ENCODE measurements around the gene LAMC3. TPM values are rescaled to one million over a fixed set of nuclear protein-coding genes. Genes with fewer than 3 reads are reported as not detected.

LAMC3 gene
- total RNA-seq, 1 donor from 2014 or later = 0.03 TPM

GRCh38 chr9:131035548-131035947 is 26.6 kb downstream of the LAMC3 start:
- ATAC-seq (ENCODE audit: poor library complexity) = no peak
- intact Hi-C loops (cut with DNase I) = no loop called here
- DNase-seq = no peak

- ATAC-seq (ENCODE audit: poor library complexity) = no peak
Observed at GRCh38 chr9:131036071-131036470, 27.1 kb downstream of the LAMC3 start.

DNA sequence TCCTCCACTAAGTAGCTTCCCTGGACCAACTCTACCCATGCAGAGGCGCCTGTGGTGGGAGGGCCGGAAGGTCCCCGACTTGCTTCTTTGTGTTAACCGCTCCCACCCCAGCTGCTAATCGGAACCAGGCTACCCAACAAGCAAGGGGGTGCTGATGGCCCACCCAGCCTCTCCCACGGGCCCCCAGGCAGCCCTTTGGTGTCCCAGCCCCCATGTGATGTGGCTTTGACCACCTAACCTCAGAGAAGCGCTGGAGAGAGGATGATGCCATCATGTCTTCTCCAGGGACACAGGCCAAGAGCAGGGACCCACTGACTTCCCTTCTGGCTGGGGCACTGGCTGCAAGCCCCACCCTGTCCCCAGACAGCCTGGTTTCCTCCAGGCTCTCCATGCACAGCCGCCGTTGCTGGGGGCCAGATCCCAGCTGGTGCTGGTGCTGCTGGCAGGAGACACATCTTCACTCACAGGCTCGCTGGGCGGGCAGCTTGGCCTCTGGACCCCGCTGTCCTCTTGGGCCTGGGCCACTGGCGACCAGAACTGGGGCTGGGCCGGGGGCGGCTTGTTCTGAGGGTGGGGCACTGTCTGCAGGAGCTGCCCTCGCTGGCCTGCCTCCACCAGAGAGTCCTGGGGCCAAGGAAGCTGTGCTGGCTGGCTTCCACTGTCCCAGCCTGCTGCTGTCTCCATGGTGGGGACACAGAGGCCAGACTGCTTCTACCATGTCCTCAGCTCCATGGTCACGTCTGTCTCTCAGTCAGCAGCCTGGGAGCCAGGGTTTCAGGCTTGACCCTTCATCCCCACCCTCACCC is 27.8 kb downstream of the LAMC3 start:
- DNase-seq = peak; percentile 63
- peak; percentile 77 for ATAC-seq (ENCODE audit: poor library complexity)
- intact Hi-C loops (cut with DNase I) = no loop called here

More at GRCh38 chr9:131036071-131036470, 27.1 kb downstream of the LAMC3 start:
- intact Hi-C loops (cut with DNase I) = no loop called here
- DNase-seq = no peak

- DNase-seq = no peak
- ATAC-seq (ENCODE audit: poor library complexity) = peak; percentile 51
- intact Hi-C loops (cut with DNase I) = no loop called here
Observed at GRCh38 chr9:131037335-131038255, 28.6 kb downstream of the LAMC3 start.

DNA sequence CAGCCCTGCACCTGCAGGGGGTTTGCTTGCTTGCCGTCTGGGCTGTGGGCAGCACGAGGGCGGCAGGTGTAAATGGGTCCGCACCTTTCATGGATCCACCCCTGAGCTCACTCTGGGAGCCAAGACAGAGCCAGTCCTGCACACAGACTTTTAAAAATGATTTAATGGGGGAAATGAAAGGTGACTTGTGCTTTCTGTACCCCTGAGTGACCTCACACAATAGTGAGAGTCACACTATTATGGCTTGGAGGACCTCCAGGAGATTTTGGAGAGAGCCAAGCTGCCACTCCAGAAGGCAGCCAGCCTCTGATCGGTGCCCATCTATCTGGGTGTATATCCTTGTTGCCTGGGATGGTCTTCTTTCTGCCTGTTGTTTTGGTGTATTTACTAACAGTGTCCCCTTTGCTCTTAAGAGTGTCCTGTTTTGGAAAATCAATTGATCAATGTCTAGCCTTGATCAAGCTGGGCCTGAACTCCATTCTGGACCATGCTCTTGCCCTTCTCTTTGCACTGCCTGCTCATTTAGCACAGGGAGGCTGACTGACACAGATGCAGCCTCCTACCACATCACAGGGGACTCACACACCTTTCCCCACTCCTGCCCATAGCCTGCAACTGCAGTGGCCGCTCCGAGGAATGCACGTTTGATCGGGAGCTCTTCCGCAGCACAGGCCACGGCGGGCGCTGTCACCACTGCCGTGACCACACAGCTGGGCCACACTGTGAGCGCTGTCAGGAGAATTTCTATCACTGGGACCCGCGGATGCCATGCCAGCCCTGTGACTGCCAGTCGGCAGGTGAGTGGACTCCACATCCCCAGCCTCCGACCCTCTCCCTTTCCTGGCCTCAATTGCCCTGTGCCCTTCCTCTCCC is 29.5 kb downstream of the LAMC3 start:
- intact Hi-C loops (cut with DNase I) = no loop called here
- peak; percentile 23 for ATAC-seq (ENCODE audit: poor library complexity)
- no peak for DNase-seq

GRCh38 chr9:131039129-131039954 is 30.4 kb downstream of the LAMC3 start:
- intact Hi-C loops (cut with DNase I) = no loop called here
- DNase-seq (no peak), ATAC-seq (ENCODE audit: poor library complexity) (no peak)

GRCh38 chr9:131042666-131043065 is 33.7 kb downstream of the LAMC3 start:
- no peak for ATAC-seq (ENCODE audit: poor library complexity)
- intact Hi-C loops (cut with DNase I) = loop anchor here (10.0 kb wide), 2 partner anchors 98 to 338 kb away; no protein-coding TSS in a partner anchor
- no peak for DNase-seq

DNA sequence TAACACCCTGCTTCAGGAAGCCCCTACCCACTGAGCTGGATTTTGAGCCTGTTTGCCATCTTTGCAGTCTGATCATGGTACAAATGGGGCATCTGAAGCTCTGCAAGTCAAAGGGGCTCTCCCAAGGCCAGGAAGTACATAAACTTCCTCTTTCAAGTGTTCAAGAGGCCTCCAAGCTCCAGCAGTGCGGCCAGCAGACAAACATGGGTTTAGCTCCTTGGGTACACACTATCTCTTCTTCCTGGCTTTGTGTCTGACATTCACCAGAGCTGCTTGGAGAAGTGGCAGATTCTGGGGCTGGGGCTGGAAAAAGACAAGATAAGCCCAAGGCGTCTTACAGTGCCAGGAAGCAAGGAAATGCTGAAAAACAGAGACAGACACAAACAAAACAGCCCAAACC is 34.1 kb downstream of the LAMC3 start:
- intact Hi-C loops (cut with DNase I) = loop anchor here (10.0 kb wide), 2 partner anchors 98 to 338 kb away; no protein-coding TSS in a partner anchor
- ATAC-seq (ENCODE audit: poor library complexity) (no peak), DNase-seq (no peak)

GRCh38 chr9:131043646-131044045 is 34.7 kb downstream of the LAMC3 start:
- no peak for ATAC-seq (ENCODE audit: poor library complexity)
- DNase-seq = no peak
- intact Hi-C loops (cut with DNase I) = loop anchor here (10.0 kb wide), 2 partner anchors 99 to 339 kb away; no protein-coding TSS in a partner anchor

- DNase-seq (no peak), ATAC-seq (ENCODE audit: poor library complexity) (no peak)
- intact Hi-C loops (cut with DNase I) = loop anchor here (10.0 kb wide), 2 partner anchors 101 to 341 kb away; no protein-coding TSS in a partner anchor
Observed at GRCh38 chr9:131045300-131046092, 36.5 kb downstream of the LAMC3 start.

- ATAC-seq (ENCODE audit: poor library complexity) (no peak), DNase-seq (no peak)
- intact Hi-C loops (cut with DNase I) = loop anchor here (10.0 kb wide), 2 partner anchors 101 to 341 kb away; no protein-coding TSS in a partner anchor
Observed at GRCh38 chr9:131046093-131046380, 37.1 kb downstream of the LAMC3 start.

GRCh38 chr9:131046581-131047202 is 37.7 kb downstream of the LAMC3 start:
- peak; percentile 80 for DNase-seq
- peak; percentile 92 for ATAC-seq (ENCODE audit: poor library complexity)
- intact Hi-C loops (cut with DNase I) = loop anchor here (10.0 kb wide), 2 partner anchors 102 to 342 kb away; no protein-coding TSS in a partner anchor

- intact Hi-C loops (cut with DNase I) = loop anchor here (10.0 kb wide), 2 partner anchors 104 to 344 kb away; no protein-coding TSS in a partner anchor
- DNase-seq (no peak), ATAC-seq (ENCODE audit: poor library complexity) (no peak)
Observed at GRCh38 chr9:131048332-131048731, 39.4 kb downstream of the LAMC3 start.

DNA sequence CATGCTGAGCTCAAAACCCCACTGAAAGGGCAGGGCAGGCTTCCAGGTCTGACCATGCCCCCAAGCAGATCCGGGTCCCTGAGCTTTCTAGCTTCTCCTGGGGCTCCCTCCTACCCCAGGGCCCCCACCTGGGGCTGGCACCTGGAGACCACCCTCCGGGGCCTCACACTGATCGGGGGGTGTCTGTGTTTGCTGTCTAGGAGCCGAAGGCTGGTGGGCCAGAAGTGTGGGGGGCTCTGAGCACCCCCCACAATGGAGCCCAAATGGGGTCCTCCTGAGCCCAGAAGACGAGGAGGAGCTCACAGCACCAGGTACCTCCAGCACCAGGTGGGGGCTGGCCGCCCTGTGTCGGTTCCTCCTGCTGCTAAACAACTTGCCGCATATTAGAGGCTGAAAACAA is 39.8 kb downstream of the LAMC3 start:
- ATAC-seq (ENCODE audit: poor library complexity) = no peak
- no peak for DNase-seq
- intact Hi-C loops (cut with DNase I) = loop anchor here (10.0 kb wide), 2 partner anchors 104 to 344 kb away; no protein-coding TSS in a partner anchor

GRCh38 chr9:131049829-131050715 is 41.1 kb downstream of the LAMC3 start:
- ATAC-seq (ENCODE audit: poor library complexity) (no peak), DNase-seq (no peak)
- intact Hi-C loops (cut with DNase I) = loop anchor here (10.0 kb wide), 2 partner anchors 105 to 345 kb away; no protein-coding TSS in a partner anchor

All from Right ventricle myocardium superior (tissue), 1 donor.